Measurements from ENCODE around the gene DNMT1.
A peak's percentile ranks its signal among the peaks of the same experiment; 100 is the strongest.

DNMT1 gene

GRCh38 chr19:10112895-10113591, 81.7 kb downstream of the DNMT1 start:
- DNase-seq (ENCODE audit: low spot score) = peak; percentile 78

- DNase-seq (ENCODE audit: low spot score) = peak; percentile 70
These were observed 82.6 kb downstream of the DNMT1 start for GRCh38 chr19:10112037-10112761.

- DNase-seq (ENCODE audit: low spot score) = peak; percentile 65
These were observed 83.3 kb downstream of the DNMT1 start, which contains the start of gene P2RY11 for GRCh38 chr19:10111405-10111811. Gene P2RY11 (plus strand): TSS chr19:10111693. CDS start chr19:10111722, 29 bp downstream.

GRCh38 chr19:10110972-10111317, 83.8 kb downstream of the DNMT1 start:
- no peak for DNase-seq (ENCODE audit: low spot score)

GRCh38 chr19:10110076-10110971, 84.4 kb downstream of the DNMT1 start:
- no peak for DNase-seq (ENCODE audit: low spot score)

GRCh38 chr19:10109528-10109927, 85.2 kb downstream of the DNMT1 start:
- DNase-seq (ENCODE audit: low spot score) = no peak

GRCh38 chr19:10107817-10108367, 86.9 kb downstream of the DNMT1 start:
- no peak for DNase-seq (ENCODE audit: low spot score)

- DNase-seq (ENCODE audit: low spot score) = no peak
These were observed 87.5 kb downstream of the DNMT1 start for GRCh38 chr19:10107254-10107653.

GRCh38 chr19:10106100-10106936, 88.4 kb downstream of the DNMT1 start, which contains the start of gene PPAN:
Gene PPAN (plus strand): TSS chr19:10106362. CDS start chr19:10106395, 33 bp downstream.
- DNase-seq (ENCODE audit: low spot score) = peak; percentile 99

- DNase-seq (ENCODE audit: low spot score) = peak; percentile 60
These were observed 89.1 kb downstream of the DNMT1 start for GRCh38 chr19:10105509-10106099.

- DNase-seq (ENCODE audit: low spot score) = peak; percentile 89
These were observed 89.9 kb downstream of the DNMT1 start for GRCh38 chr19:10104665-10105508.

- no peak for DNase-seq (ENCODE audit: low spot score)
These were observed 90.6 kb downstream of the DNMT1 start for GRCh38 chr19:10104130-10104513.

GRCh38 chr19:10102787-10103236, 91.9 kb downstream of the DNMT1 start:
- no peak for DNase-seq (ENCODE audit: low spot score)

- DNase-seq (ENCODE audit: low spot score) = no peak
These were observed 94.5 kb downstream of the DNMT1 start for GRCh38 chr19:10100163-10100785.

- no peak for DNase-seq (ENCODE audit: low spot score)
These were observed 98.2 kb downstream of the DNMT1 start for GRCh38 chr19:10096615-10096963.

- DNase-seq (ENCODE audit: low spot score) = peak; percentile 90
These were observed 98.7 kb downstream of the DNMT1 start for GRCh38 chr19:10095948-10096614.

GRCh38 chr19:10095622-10095947, 99.2 kb downstream of the DNMT1 start:
- DNase-seq (ENCODE audit: low spot score) = no peak

GRCh38 chr19:10093295-10094186, 101.2 kb downstream of the DNMT1 start:
- no peak for DNase-seq (ENCODE audit: low spot score)

All from activated CD4-positive, alpha-beta T cell treated with anti-CD3 and anti-CD28 coated beads, Interleukin-2, Interleukin-4, amounts not matched to agents 100 ng/mL and 50 ng/mL, durations not matched to agents 16 hours and 8 hours (primary cell).